GM18858 (cell line): ENCODE results near the gene ZSCAN1.

Experiments
- ATAC-seq: cut with Tn5 transposase; IDR thresholded peaks from one replicate; pipeline ENCODE4 v1.9.1; 2021; ENCODE audit not compliant: unreplicated experiment

Gene ZSCAN1

GRCh38 chr19:58038688-58039204, 4.9 kb downstream of the ZSCAN1 start:
- no peak for ATAC-seq

GRCh38 chr19:58040751-58041525, 7.1 kb downstream of the ZSCAN1 start:
- ATAC-seq = no peak

- no peak for ATAC-seq
These were observed 8.9 kb downstream of the ZSCAN1 start for GRCh38 chr19:58042495-58043340.

GRCh38 chr19:58044391-58044790, 10.6 kb downstream of the ZSCAN1 start:
- no peak for ATAC-seq

- ATAC-seq = no peak
These were observed 11.1 kb downstream of the ZSCAN1 start for GRCh38 chr19:58044886-58045285.

- no peak for ATAC-seq
These were observed 11.7 kb downstream of the ZSCAN1 start for GRCh38 chr19:58045411-58046050.

GRCh38 chr19:58046856-58047255, 13.0 kb downstream of the ZSCAN1 start:
- no peak for ATAC-seq

- no peak for ATAC-seq
These were observed 13.8 kb downstream of the ZSCAN1 start for GRCh38 chr19:58047672-58048071.

GRCh38 chr19:58052256-58052655, 18.4 kb downstream of the ZSCAN1 start:
- ATAC-seq = no peak

- ATAC-seq = no peak
These were observed 19.8 kb downstream of the ZSCAN1 start for GRCh38 chr19:58053480-58054156.

- no peak for ATAC-seq
These were observed 21.4 kb downstream of the ZSCAN1 start for GRCh38 chr19:58054901-58055874.

- ATAC-seq = no peak
These were observed 22.4 kb downstream of the ZSCAN1 start for GRCh38 chr19:58056261-58056660.

- ATAC-seq = no peak
These were observed 23.0 kb downstream of the ZSCAN1 start for GRCh38 chr19:58056861-58057260.

GRCh38 chr19:58058467-58058866, 24.6 kb downstream of the ZSCAN1 start:
- no peak for ATAC-seq

- no peak for ATAC-seq
These were observed 25.3 kb downstream of the ZSCAN1 start, which contains the start of gene ZNF135 for GRCh38 chr19:58059003-58059670. ZNF135 (plus strand) TSS chr19:58059282; CDS start chr19:58060003, 721 bp downstream.

- ATAC-seq = no peak
These were observed 25.9 kb downstream of the ZSCAN1 start for GRCh38 chr19:58059671-58060078.

GRCh38 chr19:58060231-58060630, 26.4 kb downstream of the ZSCAN1 start:
- ATAC-seq = no peak

- no peak for ATAC-seq
These were observed 29.9 kb downstream of the ZSCAN1 start for GRCh38 chr19:58063712-58064111.
